HG03565 (cell line): Measurements from ENCODE around the gene C10orf90.

Experiments used
- ATAC-seq: cut with Tn5 transposase; IDR thresholded peaks from one replicate; pipeline ENCODE4 v1.9.1; 2021; ENCODE audit warnings: mild to moderate bottlenecking, moderate library complexity; ENCODE audit not compliant: unreplicated experiment

C10orf90 gene, protein sequence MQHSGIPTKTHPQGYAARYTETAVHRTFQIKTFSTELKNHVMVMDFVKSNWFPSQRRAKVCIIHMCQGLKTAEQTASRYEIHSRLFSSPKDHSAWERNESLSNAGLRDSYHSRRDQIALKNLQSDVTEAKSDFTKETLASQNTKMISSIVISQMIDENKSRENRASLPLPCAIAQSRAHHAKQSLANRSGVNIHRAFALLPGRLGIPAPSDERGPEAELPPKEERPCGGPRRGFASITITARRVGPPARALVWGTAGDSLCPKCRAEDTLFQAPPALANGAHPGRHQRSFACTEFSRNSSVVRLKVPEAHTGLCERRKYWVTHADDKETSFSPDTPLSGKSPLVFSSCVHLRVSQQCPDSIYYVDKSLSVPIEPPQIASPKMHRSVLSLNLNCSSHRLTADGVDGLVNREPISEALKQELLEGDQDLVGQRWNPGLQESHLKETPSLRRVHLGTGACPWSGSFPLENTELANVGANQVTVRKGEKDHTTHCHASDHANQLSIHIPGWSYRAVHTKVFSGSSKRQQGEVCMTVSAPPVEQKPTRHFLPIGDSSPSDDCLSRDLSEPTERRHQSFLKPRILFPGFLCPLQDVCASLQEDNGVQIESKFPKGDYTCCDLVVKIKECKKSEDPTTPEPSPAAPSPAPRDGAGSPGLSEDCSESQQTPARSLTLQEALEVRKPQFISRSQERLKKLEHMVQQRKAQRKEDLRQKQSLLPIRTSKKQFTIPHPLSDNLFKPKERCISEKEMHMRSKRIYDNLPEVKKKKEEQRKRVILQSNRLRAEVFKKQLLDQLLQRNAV

DNA sequence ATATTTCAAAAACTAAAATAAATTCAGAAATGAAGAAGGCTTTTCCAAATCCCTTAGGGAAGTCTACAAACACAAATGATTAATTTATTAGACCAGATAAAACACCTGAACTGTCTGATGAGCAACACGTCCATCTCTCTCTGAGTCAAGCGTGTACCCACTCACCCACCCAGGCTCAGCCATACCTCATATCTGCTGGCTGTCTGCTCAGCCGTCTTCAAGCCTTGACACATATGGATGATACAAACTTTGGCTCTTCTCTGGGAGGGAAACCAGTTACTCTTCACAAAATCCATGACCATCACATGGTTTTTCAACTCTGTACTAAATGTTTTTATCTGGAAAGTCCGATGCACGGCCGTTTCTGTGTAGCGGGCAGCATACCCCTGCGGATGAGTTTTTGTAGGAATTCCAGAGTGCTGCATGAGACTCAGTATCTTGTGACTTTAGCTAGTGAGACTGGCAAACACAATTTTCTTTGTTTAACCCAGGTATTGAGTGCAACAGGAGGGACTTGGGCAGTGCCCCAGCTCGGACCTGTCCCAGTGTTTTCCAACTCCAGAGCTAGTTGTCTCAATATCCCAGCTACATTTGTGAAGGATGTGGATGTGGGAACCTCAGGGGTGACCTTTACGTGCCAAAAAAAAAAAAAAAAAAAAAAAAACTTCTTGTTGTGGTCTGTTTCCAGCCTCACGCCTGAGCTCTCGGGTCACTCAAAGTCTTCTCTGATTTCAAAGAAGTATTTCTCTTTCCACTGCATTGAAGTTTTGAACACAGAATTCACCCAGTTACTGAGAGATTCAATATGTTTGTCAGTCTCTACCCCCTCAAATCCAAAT lies at the start of gene C10orf90:
TSS of gene C10orf90 (minus strand) at position 638 of the 839 bp plus-strand sequence. CDS start at position 425, 213 bp downstream.
- ATAC-seq = no peak

DNA sequence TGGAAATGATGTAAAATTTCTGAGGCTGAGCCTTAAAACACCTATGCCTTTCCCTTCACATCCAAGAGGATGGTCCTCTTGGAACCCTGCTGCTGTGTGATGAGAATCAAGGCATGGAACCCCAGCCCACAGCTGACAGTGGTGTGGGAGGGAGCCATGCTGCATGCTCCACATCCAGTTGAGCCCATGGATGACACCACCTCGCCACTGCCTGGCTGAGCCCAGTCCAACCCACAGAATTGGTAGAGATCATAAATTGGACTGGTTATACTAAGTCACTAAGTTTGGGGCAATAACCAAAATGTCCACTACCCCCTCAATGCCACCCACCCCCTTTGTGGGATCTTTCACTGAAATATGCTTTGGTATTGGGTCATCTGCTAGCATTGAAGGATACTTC lies 45.9 kb upstream of the C10orf90 start:
- ATAC-seq = no peak

DNA sequence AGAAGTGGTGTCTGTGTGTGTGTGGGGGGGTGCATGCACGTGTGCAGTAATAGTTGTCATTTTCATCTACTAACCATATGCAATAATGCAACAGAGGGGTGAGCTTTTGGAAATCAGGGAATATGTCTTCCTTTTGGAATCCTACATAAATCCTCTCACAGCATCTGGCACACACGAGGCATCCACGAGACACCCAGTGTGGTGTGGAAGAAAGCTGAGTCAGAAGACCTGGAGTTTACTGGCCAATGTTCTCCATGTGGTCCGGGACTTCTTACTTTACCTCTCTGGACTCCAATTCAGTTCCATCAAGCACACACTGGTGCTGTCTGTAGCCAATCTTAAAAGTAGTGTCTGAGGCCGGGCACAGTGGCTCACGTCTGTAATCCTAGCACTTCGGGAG lies 43.1 kb upstream of the C10orf90 start:
- ATAC-seq = no peak

DNA sequence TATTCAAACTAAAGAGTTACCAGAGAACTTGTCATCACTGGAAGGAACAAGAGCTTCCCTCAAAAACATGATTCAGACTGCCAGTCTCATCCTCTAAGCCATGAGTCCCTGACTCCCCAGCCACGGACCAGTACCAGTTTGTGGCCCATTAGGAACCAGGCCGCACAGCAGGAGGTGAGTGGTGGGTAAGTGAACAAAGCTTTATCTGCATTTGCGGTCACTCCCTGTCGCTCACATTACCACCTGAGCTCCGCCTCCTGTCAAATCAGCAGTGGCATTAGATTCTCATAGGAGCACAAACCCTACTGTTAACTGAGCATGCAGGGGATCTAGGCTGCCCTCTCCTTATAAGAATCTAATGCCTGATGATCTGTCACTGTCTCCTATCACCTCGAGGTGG lies 42.2 kb upstream of the C10orf90 start:
- ATAC-seq = no peak

DNA sequence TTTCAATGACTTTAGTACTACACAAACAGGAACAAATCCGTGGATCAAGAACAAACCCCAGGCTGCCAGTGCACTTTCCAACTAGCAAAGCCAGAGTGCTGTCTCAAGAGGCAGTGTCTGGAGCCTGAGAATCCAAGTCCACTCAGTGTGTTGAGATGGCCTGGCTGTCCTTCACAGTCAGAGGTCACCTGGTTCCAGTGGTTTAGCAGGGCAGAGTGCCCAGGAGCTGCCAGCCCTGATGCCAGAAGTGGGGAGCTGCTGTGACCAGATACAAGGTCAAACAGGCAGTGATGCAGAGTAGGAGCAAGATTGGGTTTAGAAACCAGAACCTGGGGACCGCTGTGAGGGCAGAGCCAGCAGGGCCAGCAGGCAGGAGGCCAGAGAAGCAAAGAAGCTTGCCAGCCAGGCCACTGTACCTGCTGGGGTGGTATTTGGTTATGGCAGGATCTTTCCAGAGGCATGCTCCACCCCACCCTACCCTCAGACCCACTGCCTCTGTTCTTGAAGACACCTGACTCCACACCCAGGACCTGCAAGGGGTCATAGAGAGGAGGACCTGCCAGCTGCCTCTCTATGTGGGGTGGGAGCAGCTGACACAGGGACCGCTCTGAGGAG lies 35.6 kb upstream of the C10orf90 start:
- no peak for ATAC-seq

DNA sequence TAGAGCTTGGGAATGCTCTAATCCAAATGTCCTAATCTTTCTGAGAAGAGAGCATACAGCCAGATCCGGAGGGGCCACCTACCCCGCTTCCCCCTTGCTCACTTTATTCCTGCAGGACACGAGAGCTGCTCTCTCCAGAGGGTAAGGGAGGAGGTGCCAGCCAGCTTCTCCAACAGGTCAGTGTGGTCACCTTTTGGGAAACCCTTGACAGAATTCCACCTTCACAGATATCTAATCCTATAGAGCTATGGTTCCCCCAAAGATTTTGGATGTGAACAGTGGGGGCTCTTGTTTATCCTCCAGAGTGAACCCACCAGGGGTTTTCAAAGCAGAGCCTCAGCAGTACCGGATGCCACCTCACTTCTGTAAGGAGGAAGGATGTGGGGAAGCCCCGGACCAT lies 34.6 kb upstream of the C10orf90 start:
- ATAC-seq = no peak

DNA sequence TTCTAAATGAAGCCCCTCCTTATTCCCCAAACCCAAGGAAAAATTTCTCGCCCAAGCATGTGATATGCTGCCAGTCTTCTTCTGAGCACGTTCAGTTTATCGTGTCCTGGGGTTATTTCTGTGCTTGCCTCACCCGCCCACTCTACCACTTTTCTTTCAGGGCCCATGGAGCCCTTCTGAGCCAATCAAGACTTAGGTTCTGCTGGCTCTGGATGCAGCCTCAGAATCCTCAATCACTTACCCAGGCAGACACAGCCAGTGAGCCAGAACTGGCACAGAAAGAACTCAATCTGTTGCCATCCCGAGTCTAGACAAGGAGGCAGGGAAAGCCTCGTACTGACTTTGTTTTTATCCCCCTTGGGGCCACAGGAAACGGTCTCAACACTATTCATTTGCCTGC lies 34.2 kb upstream of the C10orf90 start:
- no peak for ATAC-seq

DNA sequence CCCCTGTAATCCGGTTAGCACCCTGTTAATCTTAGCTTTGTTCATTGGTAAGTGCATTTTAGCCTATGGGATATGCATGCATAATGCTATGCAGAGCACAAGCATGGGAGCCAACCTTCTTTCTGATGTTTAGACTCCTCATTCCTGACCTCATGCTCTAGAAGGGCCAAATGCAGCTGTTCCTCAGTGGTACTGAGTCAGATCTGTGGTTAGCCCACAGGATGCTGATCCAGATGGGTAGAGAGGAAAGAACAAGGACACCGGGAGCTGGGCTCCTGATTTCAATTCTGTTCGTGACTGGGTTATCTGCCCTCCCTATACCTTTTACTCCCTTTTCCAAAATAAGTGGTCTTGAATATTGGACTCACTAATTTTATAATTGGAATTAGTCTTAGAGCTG lies 31.7 kb upstream of the C10orf90 start:
- no peak for ATAC-seq

DNA sequence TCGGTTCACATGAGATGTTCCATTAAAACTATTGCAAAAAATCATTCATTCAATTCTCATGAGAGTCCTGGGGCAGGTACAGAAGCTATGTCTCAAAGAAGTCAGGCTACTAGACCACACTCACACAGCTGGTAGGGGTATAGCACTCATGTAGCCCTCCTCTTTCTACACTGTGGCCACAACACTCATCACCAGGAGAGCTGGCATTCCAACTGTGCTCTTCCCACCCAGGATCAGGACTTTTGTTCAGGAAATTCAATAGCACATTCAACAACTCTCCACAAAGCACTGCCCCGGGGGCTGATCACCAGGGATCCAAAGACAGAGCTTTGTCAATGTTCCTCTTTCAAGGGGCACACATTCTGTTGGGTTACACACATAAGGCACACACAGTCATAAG lies 31.0 kb upstream of the C10orf90 start:
- ATAC-seq = no peak

DNA sequence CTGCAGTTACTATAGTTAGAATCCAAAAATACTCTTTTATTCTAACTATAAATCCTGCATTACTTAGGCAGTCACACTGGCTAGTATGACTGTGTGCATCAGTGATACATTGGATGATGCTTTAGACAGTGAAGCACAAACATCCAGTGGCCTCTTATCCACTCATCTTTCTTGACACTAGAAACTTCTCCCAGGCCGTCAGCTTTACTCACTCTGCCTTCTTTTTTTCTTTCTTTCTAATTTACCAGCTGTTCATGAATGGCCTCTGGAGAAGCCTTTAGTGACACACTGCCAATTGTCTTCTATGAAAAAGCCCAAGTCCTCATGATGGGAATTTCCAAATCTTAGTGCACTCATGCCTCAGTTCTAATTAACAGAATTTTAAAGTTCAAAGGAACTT lies 26.2 kb upstream of the C10orf90 start:
- no peak for ATAC-seq

DNA sequence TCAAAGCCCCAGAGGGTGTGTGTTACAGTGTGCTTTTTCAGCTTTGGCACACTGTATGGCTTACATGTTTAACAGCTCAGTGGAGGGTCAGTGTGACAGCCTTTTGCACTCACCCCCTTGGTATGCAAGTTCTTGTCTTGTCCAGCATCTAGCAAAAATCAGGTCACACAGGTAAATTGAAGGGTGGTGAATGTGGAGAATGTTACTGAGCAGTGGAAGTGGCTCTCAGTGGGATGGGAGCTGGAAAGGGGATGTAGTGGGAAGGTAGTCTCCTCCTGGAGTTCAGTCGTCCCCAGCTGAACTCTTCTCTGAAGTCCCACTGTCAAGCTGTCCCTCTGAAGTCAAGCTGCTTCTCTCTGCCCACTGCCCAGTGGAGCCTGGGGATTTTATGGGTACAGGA lies 21.0 kb upstream of the C10orf90 start:
- no peak for ATAC-seq

DNA sequence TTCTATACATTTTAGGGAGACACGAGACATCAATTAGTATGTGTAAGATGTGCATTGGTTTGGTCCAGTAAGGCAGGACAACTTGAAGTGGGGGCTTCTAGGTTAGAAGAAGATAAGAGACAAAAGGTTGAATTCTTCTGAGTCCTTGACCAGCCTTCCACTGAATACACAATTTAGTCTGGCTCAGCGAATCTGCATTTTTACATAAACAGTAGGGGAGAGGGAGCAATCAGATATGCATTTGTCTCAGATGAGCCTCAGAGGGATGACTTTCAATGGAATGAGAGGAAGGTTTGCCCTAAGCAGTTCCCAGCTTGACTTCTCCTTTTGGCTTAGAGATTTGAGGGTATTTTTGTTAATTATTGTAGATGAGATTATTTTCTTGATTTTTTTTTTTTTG lies 20.0 kb upstream of the C10orf90 start:
- ATAC-seq = no peak

DNA sequence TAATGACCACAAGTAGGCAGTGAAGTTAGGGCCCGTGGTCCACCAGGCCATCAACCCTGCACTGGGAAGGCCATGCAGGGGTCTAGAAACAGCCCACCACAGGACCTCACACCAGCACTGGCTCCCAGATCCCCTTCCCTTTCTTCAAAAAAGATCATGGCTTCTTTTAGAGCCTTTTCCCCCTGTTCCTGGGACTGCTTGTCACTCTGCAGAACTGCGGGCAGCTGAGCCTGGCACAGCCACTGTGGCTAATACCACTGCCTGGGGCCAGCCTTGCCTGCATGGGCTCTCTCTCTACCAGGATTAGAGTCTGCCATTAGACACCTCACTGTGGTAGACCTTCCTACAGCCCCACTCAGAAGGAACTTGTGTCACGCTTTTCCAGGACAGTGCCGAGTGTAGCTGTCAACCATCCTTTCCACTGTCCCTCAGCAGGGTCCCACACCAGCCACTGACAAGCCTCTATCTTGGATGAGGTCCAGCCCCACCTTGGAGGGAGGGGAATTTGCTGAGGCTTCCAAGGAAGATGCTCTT lies 19.0 kb upstream of the C10orf90 start:
- ATAC-seq = no peak

DNA sequence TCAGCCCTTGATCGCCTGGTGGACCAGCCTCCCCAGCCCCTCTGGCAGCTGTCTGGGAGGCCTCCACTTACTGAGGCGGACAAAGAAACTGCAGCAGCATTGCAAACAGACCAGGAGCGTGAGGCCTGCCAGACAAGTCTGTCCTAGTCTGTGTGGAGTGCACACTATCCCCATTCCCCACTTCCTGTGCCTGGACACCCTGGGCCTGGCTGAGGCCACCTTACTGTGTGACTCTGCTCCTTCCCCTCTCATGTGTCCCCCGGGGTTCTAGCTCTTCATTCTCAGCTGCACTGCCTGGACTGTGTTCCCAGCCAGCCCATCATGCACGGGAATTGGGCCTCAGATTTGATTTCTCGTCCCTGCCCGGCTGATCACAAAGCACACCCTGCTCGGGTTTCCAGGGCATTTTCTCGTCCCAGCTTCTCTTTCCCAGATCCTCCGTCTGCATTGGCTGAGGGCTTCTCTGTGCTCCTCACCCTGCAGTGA lies 16.7 kb upstream of the C10orf90 start:
- ATAC-seq = no peak

DNA sequence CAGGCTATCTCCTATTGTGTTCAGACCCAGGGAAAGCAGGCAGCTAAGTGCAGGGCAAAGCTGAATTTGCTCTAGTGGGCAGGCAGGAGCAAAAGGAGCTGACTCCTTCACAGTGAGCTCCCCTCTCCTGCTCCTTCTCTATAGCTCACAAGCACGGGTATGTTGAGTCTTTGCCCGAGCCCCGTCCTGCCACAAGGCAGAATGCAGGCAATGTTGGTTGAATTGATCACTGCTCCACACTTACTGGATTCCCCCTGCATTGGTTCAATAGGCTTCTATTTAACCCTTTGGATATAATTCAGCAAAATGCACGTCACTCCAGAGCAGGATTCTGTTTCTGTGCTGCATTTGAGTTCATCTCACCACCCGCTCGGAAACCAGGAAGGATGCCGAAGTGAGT lies 16.2 kb upstream of the C10orf90 start:
- ATAC-seq = no peak

DNA sequence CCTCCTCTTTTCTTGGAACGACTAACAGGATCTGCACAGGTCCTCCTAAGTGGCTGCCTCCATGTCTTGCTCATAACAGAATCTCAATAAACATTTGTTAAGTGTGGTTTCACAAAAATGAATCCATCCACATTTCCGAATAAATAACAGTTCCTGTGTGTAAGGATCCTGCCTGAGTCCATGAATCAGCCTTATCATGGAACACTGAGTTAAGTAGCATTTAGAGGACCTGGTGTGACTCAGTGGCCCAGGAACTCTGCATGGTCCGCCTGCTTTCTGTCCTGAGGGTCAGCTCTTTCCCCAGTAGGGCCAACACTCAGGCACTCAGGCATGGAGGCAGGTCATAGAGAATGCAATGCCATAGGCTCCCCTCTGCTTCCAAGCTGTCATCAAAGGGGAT lies 15.8 kb upstream of the C10orf90 start:
- no peak for ATAC-seq

DNA sequence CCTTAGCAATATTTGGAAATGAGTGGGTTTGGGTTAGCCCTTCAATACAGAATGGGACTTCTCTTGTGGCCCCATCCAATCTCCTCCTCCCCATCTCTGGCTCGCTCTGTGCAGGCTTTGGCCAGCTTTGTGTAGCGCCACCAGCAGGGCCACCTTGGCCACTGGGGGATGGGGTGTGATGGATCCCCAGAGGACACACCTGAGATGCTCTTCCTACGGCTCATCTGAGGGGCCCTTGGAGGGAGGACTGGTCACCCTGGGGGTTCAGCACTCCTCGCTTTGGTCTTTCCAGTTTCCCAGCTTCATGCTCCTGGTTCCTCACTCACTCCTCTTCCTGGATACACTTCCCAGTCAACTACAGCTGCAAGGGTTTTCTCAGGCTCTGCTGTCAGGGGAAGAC lies 15.3 kb upstream of the C10orf90 start:
- ATAC-seq = no peak

DNA sequence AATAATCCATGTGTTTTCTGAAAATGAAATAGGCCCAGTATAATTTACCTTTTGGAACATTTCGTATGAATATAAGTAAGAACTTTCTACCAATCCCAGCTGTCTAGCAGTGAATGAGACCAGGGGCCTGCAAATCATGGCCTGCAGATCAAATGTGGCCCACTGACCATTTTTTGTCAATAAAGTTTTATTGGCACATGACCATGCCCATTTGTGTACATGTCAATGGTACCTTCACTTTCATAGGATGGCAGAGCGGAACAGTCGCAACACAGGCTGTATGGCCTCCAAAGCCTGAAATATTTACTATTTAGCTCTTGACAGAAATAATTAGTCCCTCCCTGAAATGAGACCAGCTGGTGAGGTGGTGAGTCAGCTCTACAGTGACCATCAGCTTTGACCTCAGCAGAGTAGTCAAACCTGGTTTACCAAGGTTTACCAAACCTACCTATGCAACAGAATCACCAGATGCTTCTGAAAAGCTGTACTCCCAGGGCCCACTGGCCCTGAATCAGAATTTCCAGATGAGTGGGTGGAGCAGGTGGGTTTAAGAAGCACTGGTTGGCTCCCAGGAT lies 13.8 kb upstream of the C10orf90 start:
- no peak for ATAC-seq

DNA sequence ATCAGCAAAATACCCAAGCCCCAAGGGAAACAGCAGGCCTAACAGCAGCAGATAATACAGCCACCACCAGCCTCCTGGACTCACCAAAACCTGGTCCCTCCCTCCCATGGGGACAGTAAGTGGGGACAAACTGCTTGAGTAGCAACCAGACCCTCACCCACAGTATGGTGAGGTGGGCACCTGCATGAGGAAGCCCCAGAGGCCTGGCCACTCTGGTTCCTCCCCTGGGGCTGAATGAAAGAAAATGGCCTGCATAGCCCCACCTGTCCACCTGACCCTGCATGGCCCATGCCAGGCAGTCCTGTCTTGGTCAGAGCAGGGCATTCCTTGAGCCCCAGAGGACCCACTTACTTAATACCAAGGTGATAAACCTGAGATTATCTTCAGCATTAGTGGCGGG lies 13.0 kb upstream of the C10orf90 start:
- no peak for ATAC-seq
